GM18507 (cell line): ENCODE results near the gene ITGB5.
"Not testable (repeated sequence)": the region's sequence is repeated elsewhere in the genome, so short reads cannot be mapped to it uniquely, and the experiment has no call there.

Experiments
- DNase-seq: peaks from one replicate; pipeline ENCODE4 v3.0.0; 2011; ENCODE audit warnings: low read depth; ENCODE audit not compliant: insufficient read length; ENCODE audit errors: extremely low spot score
- FAIRE-seq: peaks from 2 replicates; lab custom pipeline; 2011; peaks lifted over from hg19 to GRCh38; lab: Jason Lieb, UNC

The ITGB5 gene

GRCh38 chr3:124799676-124800075, 87.5 kb downstream of the ITGB5 start:
- DNase-seq (no peak), FAIRE-seq (no peak)

- FAIRE-seq (no peak), DNase-seq (no peak)
These were observed 89.7 kb downstream of the ITGB5 start for GRCh38 chr3:124797426-124797945.

- FAIRE-seq (no peak), DNase-seq (no peak)
These were observed 90.7 kb downstream of the ITGB5 start for GRCh38 chr3:124796477-124796876.

- FAIRE-seq (no peak), DNase-seq (no peak)
These were observed 94.0 kb downstream of the ITGB5 start for GRCh38 chr3:124793054-124793739.

- no peak for FAIRE-seq
- no peak for DNase-seq
These were observed 94.7 kb downstream of the ITGB5 start for GRCh38 chr3:124792341-124793040.

GRCh38 chr3:124791639-124792151, 95.5 kb downstream of the ITGB5 start:
- FAIRE-seq = no peak
- no peak for DNase-seq

- DNase-seq = no peak
- no peak for FAIRE-seq
These were observed 96.0 kb downstream of the ITGB5 start for GRCh38 chr3:124791142-124791541.

GRCh38 chr3:124789103-124789502, 98.1 kb downstream of the ITGB5 start:
- not testable (repeated sequence) for FAIRE-seq, DNase-seq

- no peak for DNase-seq
- no peak for FAIRE-seq
These were observed 98.9 kb downstream of the ITGB5 start for GRCh38 chr3:124788254-124788745.

- DNase-seq (no peak), FAIRE-seq (no peak)
These were observed 99.5 kb downstream of the ITGB5 start for GRCh38 chr3:124787476-124788195.

- DNase-seq (no peak), FAIRE-seq (no peak)
These were observed 100.5 kb downstream of the ITGB5 start for GRCh38 chr3:124786511-124787241.

- FAIRE-seq = no peak
- DNase-seq = no peak
These were observed 101.2 kb downstream of the ITGB5 start for GRCh38 chr3:124785973-124786372.

- DNase-seq (peak; percentile 26), FAIRE-seq (peak; percentile 73)
These were observed 102.3 kb downstream of the ITGB5 start for GRCh38 chr3:124784686-124785382.

- DNase-seq (no peak), FAIRE-seq (no peak)
These were observed 103.5 kb downstream of the ITGB5 start for GRCh38 chr3:124783696-124784095.

GRCh38 chr3:124782377-124782712, 104.8 kb downstream of the ITGB5 start:
- not testable (repeated sequence) for DNase-seq, FAIRE-seq

GRCh38 chr3:124781476-124782376, 105.4 kb downstream of the ITGB5 start:
- FAIRE-seq = no peak
- DNase-seq = no peak

- DNase-seq (no peak), FAIRE-seq (peak; percentile 52)
These were observed 106.2 kb downstream of the ITGB5 start for GRCh38 chr3:124780761-124781475.
